Ishikawa (cell line): ENCODE measurements around the gene HRAS.
A peak's percentile ranks its signal among the peaks of the same experiment; 100 is the strongest.

Experiments
- CEBPB ChIP-seq: IDR thresholded peaks from 2 replicates; pipeline ENCODE4 v1.6.1; 2012
- CREB1 ChIP-seq: IDR thresholded peaks from 2 replicates; pipeline ENCODE4 v1.6.1; 2012; ENCODE audit warnings: low read depth
- EGR1 ChIP-seq: IDR thresholded peaks from 2 replicates; pipeline ENCODE4 v1.6.1; 2012
- EP300 ChIP-seq: IDR thresholded peaks from 2 replicates; pipeline ENCODE4 v1.6.1; 2012; ENCODE audit warnings: borderline replicate concordance
- FOXM1 ChIP-seq: IDR thresholded peaks from 2 replicates; pipeline ENCODE4 v1.6.1; 2012; ENCODE audit warnings: low read depth, borderline replicate concordance
- MAX ChIP-seq: IDR thresholded peaks from 2 replicates; pipeline ENCODE4 v1.6.1; 2012
- NFIC ChIP-seq: IDR thresholded peaks from 2 replicates; pipeline ENCODE4 v1.6.1; 2012
- RAD21 ChIP-seq: IDR thresholded peaks from 2 replicates; pipeline ENCODE4 v1.6.1; 2012; ENCODE audit warnings: low read depth
- REST ChIP-seq: IDR thresholded peaks from 2 replicates; pipeline ENCODE4 v1.6.1; 2012; ENCODE audit warnings: low read depth, mild to moderate bottlenecking
- TAF1 ChIP-seq: IDR thresholded peaks from 2 replicates; pipeline ENCODE4 v1.6.1; 2012; ENCODE audit warnings: low read depth, mild to moderate bottlenecking
- TCF12 ChIP-seq: IDR thresholded peaks from 2 replicates; pipeline ENCODE4 v1.6.1; 2012; ENCODE audit warnings: low read depth
- TEAD4 ChIP-seq: IDR thresholded peaks from 2 replicates; pipeline ENCODE4 v1.6.1; 2012
- USF1 ChIP-seq: IDR thresholded peaks from 2 replicates; pipeline ENCODE4 v1.6.1; 2012
- YY1 ChIP-seq: IDR thresholded peaks from 2 replicates; pipeline ENCODE4 v1.6.1; 2012; ENCODE audit warnings: low read depth
- ZBTB7A ChIP-seq: IDR thresholded peaks from 2 replicates; pipeline ENCODE4 v1.6.1; 2012; ENCODE audit warnings: low read depth

HRAS gene

GRCh38 chr11:551131-551530 is 15.8 kb upstream of the HRAS start:
- TF ChIP-seq NFIC = no peak
- TF ChIP-seq TAF1 = no peak
- TF ChIP-seq MAX = no peak
- TF ChIP-seq YY1 = no peak
- TF ChIP-seq CEBPB = no peak
- TF ChIP-seq RAD21 = no peak
- TF ChIP-seq EP300 = no peak
- TF ChIP-seq USF1 = no peak

- TF ChIP-seq ZBTB7A = no peak
- no peak for TF ChIP-seq TAF1
- TF ChIP-seq CEBPB = no peak
- TF ChIP-seq YY1 = no peak
- no peak for TF ChIP-seq REST
Measured at GRCh38 chr11:550746-551085, 15.3 kb upstream of the HRAS start.

GRCh38 chr11:550021-550745 is 14.8 kb upstream of the HRAS start:
- peak; percentile 75 for TF ChIP-seq NFIC
- no peak for TF ChIP-seq CEBPB
- 0 out of 2 replicates have a peak, but pooled peaks have one; percentile 5 for TF ChIP-seq EGR1
- TF ChIP-seq MAX = no peak; the same call in 1 of the 2 replicates
- no peak for TF ChIP-seq YY1
- TF ChIP-seq RAD21 = no peak
- peak; percentile 40; the same call in 1 of the 2 replicates for TF ChIP-seq ZBTB7A
- no peak for TF ChIP-seq TEAD4
- no peak for TF ChIP-seq REST
- no peak for TF ChIP-seq TAF1
- no peak for TF ChIP-seq CREB1
- peak; percentile 45; the same call in 1 of the 2 replicates for TF ChIP-seq EP300
- no peak for TF ChIP-seq FOXM1
- peak; percentile 84 for TF ChIP-seq TCF12
- no peak for TF ChIP-seq USF1

GRCh38 chr11:548700-549603 is 13.6 kb upstream of the HRAS start:
- TF ChIP-seq FOXM1 (no peak), REST (no peak), EP300 (no peak), NFIC (no peak), TAF1 (no peak), MAX (no peak), TCF12 (no peak), TEAD4 (no peak), USF1 (no peak), ZBTB7A (no peak), YY1 (no peak), CREB1 (no peak), CEBPB (no peak)
